Gastrocnemius medialis (tissue), 4 donors: ENCODE measurements around the gene HCN2. TPM values are rescaled to one million over a fixed set of nuclear protein-coding genes. Genes with fewer than 3 reads are reported as not detected.

ENCODE experiments used
- ATAC-seq, 2 donors: fragments of 150-250 bp; one replicate each; pipeline ENCODE4 v1.9.1; 2016
- DNase-seq, 2 donors: peaks; one replicate each; pipeline ENCODE4 v3.0.0-alpha.2; 2019
- H3K27ac ChIP-seq, 4 donors: fragments of 200-600 bp; sonication (generic); 1 replicate in 1 of 4; 2 replicates in 3 of 4; pipeline ENCODE4 v1.5.1; 2016 to 2018; ENCODE audit warnings: mild to moderate bottlenecking in 2 of 4, moderate library complexity in 1 of 4
- H3K27me3 ChIP-seq, 3 donors: fragments of 200-600 bp; sonication (generic) in 2 of 3; 1 replicate in 1 of 3; 2 replicates in 2 of 3; pipeline versions ENCODE4 v1.5.1 to v1.6.0; 2016 to 2019; ENCODE audit warnings: mild to moderate bottlenecking in 1 of 3, moderate library complexity in 1 of 3
- H3K36me3 ChIP-seq, 2 donors: fragments of 200-600 bp; sonication (generic) in 1 of 2; one replicate each; pipeline ENCODE4 v1.5.1; 2017 to 2018
- H3K4me1 ChIP-seq, 2 donors: fragments of 200-600 bp; sonication (generic) in 1 of 2; one replicate each; pipeline ENCODE4 v1.5.1; 2016 to 2017; ENCODE audit warnings: mild to moderate bottlenecking in 2 of 2
- H3K4me3 ChIP-seq, 4 donors: fragments of 200-600 bp; sonication (generic) in 3 of 4; 1 replicate in 1 of 4; 2 replicates in 3 of 4; pipeline ENCODE4 v1.5.1; 2016 to 2019; ENCODE audit warnings: mild to moderate bottlenecking in 2 of 4
- H3K9me3 ChIP-seq, 3 donors: fragments of 200-600 bp; sonication (generic) in 2 of 3; 1 replicate in 1 of 3; 2 replicates in 2 of 3; pipeline ENCODE4 v1.5.1; 2016 to 2019
- POLR2A ChIP-seq, 2 donors: fragments of 450-650 bp; IDR thresholded peaks; one replicate each; pipeline ENCODE4 v1.6.1; 2017; ENCODE audit warnings: antibody characterized with exemption in 2 of 2, mild to moderate bottlenecking in 2 of 2, moderate library complexity in 2 of 2
- in situ Hi-C, 4 donors: fragments of 200-750 bp; cut with MboI; loops; one replicate each; pipeline versions ENCODE4 v1.15.0 to v1.8.0; 2017; ENCODE audit warnings: low sequenced_read_pairs in 4 of 4
- intact Hi-C: fragments of 100-400 bp; cut with DNase I; formaldehyde crosslinking; loops from one replicate; pipeline ENCODE4 v1.15.1; 2023; ENCODE audit warnings: low total_unique reads
- total RNA-seq, 4 donors: library from RNA; depleted of rRNA; stranded (reverse); fragments of >200 nt; gene quantifications; one replicate each; pipeline versions ENCODE4 v1.1.0 to v1.2.3, GENCODE V29; 2016
- TF ChIP-seq, protein P1 (sequence below), 5 experiments: fragments of 450-650 bp in 3 of 5; fragments of 200-600 bp in 2 of 5; sonication (generic) in 2 of 5; IDR thresholded peaks in 4 of 5; conservative IDR thresholded peaks in 1 of 5; 1 replicate in 4 of 5; 2 replicates in 1 of 5; pipeline ENCODE4 v1.5.1; 2016 to 2019; ENCODE audit warnings: antibody characterized with exemption in 5 of 5, mild to moderate bottlenecking in 3 of 5, moderate library complexity in 3 of 5

Gene HCN2
- total RNA-seq, 4 donors from 2014 or later, result 0.10 TPM; not detected in 3

- no peak for DNase-seq
- Histone ChIP-seq H3K4me3 (no peak overlapping the region), H3K9me3 (no peaks in the 10 kb centered on the region), H3K36me3 (peaks cover 0 to 40% of the 10 kb centered on the region in 2 donors), H3K4me1 (peaks cover 16 to 33% of the 10 kb centered on the region in 2 donors), H3K27ac (no peak overlapping the region), H3K27me3 (no peaks in the 10 kb centered on the region)
- in situ Hi-C loops (no loop called here), intact Hi-C loops (loop anchor here (5.0 kb wide), 1 partner anchor 436 kb away; no protein-coding TSS in a partner anchor)
- no peak for ATAC-seq
- no peak for TF ChIP-seq POLR2A (IDR thresholded peaks at IDR 0.05)
- TF ChIP-seq, protein P1, sequence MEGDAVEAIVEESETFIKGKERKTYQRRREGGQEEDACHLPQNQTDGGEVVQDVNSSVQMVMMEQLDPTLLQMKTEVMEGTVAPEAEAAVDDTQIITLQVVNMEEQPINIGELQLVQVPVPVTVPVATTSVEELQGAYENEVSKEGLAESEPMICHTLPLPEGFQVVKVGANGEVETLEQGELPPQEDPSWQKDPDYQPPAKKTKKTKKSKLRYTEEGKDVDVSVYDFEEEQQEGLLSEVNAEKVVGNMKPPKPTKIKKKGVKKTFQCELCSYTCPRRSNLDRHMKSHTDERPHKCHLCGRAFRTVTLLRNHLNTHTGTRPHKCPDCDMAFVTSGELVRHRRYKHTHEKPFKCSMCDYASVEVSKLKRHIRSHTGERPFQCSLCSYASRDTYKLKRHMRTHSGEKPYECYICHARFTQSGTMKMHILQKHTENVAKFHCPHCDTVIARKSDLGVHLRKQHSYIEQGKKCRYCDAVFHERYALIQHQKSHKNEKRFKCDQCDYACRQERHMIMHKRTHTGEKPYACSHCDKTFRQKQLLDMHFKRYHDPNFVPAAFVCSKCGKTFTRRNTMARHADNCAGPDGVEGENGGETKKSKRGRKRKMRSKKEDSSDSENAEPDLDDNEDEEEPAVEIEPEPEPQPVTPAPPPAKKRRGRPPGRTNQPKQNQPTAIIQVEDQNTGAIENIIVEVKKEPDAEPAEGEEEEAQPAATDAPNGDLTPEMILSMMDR (IDR thresholded peaks at IDR 0.05 in 4 of 5, conservative IDR thresholded peaks at IDR 0.05 in 1 of 5), result no peak
These were observed 8.1 kb upstream of the HCN2 start for GRCh38 chr19:581399-582111.

DNA sequence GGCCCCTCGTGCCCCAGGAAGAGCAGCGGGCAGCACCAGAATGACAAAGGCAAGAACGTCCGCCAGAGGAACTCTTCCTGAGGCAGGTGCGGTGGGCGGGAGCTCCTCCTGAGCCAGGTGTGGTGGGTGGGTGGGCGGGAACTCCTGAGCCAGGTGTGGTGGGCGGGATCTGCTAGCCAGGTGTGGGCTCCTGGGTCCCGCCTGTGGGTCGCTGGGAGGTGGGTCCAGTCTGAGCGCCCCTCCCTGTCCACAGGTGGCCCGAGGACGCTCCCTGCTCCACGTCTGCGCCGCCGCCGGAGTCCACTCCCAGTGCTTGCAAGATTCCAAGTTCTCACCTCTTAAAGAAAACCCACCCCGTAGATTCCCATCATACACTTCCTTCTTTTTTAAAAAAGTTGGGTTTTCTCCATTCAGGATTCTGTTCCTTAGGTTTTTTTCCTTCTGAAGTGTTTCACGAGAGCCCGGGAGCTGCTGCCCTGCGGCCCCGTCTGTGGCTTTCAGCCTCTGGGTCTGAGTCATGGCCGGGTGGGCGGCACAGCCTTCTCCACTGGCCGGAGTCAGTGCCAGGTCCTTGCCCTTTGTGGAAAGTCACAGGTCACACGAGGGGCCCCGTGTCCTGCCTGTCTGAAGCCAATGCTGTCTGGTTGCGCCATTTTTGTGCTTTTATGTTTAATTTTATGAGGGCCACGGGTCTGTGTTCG, 7.0 kb upstream of the HCN2 start:
- DNase-seq (no peak), ATAC-seq (no peak)
- in situ Hi-C loops, result no loop called here
- peaks cover 8 to 22% of the 10 kb centered on the region in 2 donors for H3K4me1 ChIP-seq
- H3K27me3 ChIP-seq, result no peaks in the 10 kb centered on the region
- no peak overlapping the region for H3K4me3 ChIP-seq
- TF ChIP-seq POLR2A (IDR thresholded peaks at IDR 0.05), result no peak
- TF ChIP-seq, protein P1 (IDR thresholded peaks at IDR 0.05 in 4 of 5, conservative IDR thresholded peaks at IDR 0.05 in 1 of 5), result no peak
- intact Hi-C loops, result loop anchor here (5.0 kb wide), 1 partner anchor 435 kb away; no protein-coding TSS in a partner anchor
- no peak overlapping the region for H3K27ac ChIP-seq
- no peaks in the 10 kb centered on the region for H3K9me3 ChIP-seq
- peaks cover 0 to 40% of the 10 kb centered on the region in 2 donors for H3K36me3 ChIP-seq

- H3K36me3 ChIP-seq, result peaks cover 0 to 40% of the 10 kb centered on the region in 2 donors
- H3K27ac ChIP-seq, result no peak overlapping the region
- H3K9me3 ChIP-seq, result no peaks in the 10 kb centered on the region
- in situ Hi-C loops (no loop called here), intact Hi-C loops (loop anchor here (5.0 kb wide), 1 partner anchor 434 kb away; no protein-coding TSS in a partner anchor)
- no peak overlapping the region for H3K4me3 ChIP-seq
- peaks cover under 1 to 15% of the 10 kb centered on the region in 2 donors for H3K4me1 ChIP-seq
- TF ChIP-seq POLR2A (IDR thresholded peaks at IDR 0.05), result no peak
- TF ChIP-seq, protein P1 (IDR thresholded peaks at IDR 0.05 in 4 of 5, conservative IDR thresholded peaks at IDR 0.05 in 1 of 5), result no peak
- peaks cover 6 to 7% (median 6%) of the 10 kb centered on the region in 3 donors for H3K27me3 ChIP-seq
- ATAC-seq, result no peak
- no peak for DNase-seq
These were observed 6.3 kb upstream of the HCN2 start for GRCh38 chr19:583198-583967.

DNA sequence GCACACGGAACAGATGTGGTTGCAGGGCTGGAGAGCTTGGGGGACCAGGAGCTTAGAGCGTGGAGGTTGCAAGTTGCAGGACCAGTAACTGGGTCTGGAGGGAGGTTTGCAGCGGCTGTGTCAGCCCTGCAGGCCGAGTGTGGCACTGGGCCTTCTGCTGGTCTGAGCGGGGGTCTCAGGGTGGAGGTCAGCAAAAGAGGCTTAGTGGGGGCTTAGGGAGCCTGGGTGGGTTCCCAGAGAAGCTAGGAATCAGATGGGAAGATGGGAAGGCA, 5.8 kb upstream of the HCN2 start:
- in situ Hi-C loops, result no loop called here
- DNase-seq, result no peak
- no peak for ATAC-seq

More for the DNA sequence above, 5.8 kb upstream of the HCN2 start:
- TF ChIP-seq, protein P1 (IDR thresholded peaks at IDR 0.05 in 4 of 5, conservative IDR thresholded peaks at IDR 0.05 in 1 of 5), result no peak
- TF ChIP-seq POLR2A (IDR thresholded peaks at IDR 0.05), result no peak
- no peaks in the 10 kb centered on the region for H3K9me3 ChIP-seq
- H3K4me3 ChIP-seq, result no peak overlapping the region
- peaks cover 0 to 10% of the 10 kb centered on the region in 2 donors for H3K4me1 ChIP-seq
- peaks cover 0 to 40% of the 10 kb centered on the region in 2 donors for H3K36me3 ChIP-seq
- no peak overlapping the region for H3K27ac ChIP-seq
- H3K27me3 ChIP-seq, result peaks cover 11 to 12% (median 11%) of the 10 kb centered on the region in 3 donors
- intact Hi-C loops, result loop anchor here (5.0 kb wide), 1 partner anchor 433 kb away; no protein-coding TSS in a partner anchor
